ENCODE data around the gene ZNF217.
"Not testable (repeated sequence)": the region's sequence is repeated elsewhere in the genome, so short reads cannot be mapped to it uniquely, and the experiment has no call there.

Gene ZNF217

DNA sequence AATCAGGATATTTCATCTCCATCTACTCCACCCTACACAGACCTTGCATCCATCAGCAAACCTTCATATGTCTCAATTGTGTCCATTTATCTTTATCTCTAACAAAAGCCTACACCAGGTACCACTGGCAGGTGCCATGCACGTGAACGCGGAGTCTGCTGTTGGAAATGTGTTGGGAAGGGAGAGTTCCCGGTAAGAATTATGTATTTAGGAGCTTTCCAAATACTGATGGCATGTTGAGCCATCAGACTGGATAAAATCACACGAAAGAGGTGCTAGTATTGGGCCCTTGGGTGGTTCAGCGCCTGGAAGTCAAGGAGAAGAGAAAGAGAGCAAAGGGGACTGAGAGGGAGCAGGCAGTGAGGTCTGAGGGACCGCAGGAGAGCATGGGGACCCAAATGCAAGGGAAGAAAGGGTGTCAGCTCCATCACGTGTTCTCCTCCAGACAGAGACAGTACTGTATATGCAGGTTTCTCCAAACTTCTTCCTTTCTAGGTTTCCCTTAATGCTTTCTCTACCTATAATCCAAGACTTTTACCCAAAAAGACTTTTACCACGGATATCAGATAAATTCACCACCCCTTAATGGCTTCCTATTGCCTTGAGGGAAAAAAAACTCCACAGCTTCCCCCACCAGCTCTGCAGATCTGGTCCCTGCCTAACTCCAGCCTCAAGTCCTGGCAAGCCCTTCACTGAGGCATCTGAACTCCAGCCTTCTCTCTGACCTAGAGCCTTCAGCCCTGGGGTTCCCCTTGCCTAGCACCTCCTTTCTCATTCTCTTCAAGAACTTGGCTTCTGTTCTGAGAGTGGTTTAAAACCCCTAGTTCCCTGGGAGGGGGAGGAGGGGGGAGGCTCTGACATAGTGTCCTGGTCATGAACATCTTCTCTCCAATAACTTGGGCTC lies 4.8 kb upstream of the ZNF217 start:
- no peak for DNase-seq (ENCODE audit: extremely low read depth in 1 of 2, low read depth in 1 of 2)

GRCh38 chr20:53597521-53598120 lies 4.0 kb upstream of the ZNF217 start:
- no peak for DNase-seq (ENCODE audit: extremely low read depth in 1 of 2, low read depth in 1 of 2)

DNA sequence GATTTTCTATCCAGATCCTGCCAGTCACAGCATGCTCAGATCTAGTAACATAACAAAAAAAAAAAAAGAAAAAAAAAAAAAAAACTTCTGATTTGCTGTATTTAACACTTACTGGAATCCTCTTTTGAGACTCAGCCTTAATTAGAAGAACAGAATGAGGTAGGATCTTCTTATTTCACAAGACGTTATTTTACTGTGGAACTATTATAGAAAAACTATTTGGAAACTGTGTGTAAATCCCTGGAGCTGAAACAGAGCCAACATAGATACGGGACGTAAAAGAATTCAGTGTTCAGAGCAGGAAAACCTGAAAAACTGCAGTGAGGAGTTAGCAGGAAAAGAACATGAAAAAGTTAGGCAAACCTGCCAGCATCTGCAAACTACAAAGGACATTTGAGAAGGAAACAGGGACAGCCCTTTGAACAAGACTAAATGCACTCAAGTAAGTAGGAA lies 3.4 kb upstream of the ZNF217 start:
- no peak for DNase-seq (ENCODE audit: extremely low read depth in 1 of 2, low read depth in 1 of 2)

DNA sequence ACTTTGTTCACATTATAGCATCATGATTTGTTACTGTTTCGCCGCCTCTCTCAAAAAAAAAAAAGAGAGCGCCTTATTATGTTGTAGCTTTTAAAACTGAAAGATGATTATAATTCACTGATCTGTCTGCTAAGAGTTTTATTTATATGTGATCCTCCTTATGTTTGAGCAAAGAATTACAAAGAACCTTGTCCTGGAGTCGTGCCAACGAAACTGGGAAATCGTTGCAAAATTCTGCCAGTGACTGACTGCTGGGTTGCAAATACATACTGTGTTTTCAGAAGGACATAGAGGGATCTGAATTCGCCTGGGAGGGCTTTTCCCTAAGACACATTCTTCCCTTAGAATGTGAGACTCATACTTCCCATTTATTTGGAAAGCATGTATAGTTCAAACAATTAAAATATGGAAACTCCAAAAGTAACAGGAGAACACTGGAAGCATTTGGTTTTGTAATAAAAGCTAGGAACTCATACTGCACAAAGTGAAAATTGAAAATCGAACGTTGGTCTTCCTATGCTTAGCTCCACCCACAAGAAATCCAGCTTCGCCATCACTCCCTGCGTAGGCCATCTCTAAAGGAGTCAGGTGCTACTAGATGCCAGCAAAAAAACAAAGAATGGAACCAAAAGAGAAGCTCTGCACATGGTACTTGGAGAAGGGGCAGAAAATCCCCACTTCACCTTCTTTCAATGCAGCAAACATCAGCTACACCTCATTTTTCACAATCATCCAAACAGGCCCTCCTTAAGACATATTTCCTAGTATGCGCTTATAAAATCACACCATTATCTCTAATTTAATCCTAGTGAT lies 2.8 kb upstream of the ZNF217 start:
- not testable (repeated sequence) for DNase-seq (ENCODE audit: extremely low read depth in 1 of 2, low read depth in 1 of 2)

GRCh38 chr20:53595742-53596141 lies 2.1 kb upstream of the ZNF217 start:
- not testable (repeated sequence) for DNase-seq (ENCODE audit: extremely low read depth in 1 of 2, low read depth in 1 of 2)

DNA sequence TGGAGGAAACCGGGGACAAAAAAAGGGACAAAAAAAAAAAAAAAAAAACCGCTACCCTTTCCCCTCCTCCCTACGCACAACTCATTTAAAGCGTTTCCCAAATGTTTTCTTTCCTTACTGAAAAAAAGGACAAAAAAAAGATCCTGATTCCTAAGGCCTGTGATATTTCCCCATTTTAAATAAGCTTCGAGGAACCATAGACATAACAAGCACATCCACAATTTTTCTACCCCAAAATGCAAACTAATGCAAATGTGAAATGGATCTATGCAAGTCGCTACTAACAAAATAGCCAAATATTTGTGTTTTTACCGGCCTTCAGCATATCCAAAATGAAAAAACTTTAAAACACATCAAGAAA lies 1.4 kb upstream of the ZNF217 start:
- DNase-seq (ENCODE audit: extremely low read depth in 1 of 2, low read depth in 1 of 2) = no peak

DNA sequence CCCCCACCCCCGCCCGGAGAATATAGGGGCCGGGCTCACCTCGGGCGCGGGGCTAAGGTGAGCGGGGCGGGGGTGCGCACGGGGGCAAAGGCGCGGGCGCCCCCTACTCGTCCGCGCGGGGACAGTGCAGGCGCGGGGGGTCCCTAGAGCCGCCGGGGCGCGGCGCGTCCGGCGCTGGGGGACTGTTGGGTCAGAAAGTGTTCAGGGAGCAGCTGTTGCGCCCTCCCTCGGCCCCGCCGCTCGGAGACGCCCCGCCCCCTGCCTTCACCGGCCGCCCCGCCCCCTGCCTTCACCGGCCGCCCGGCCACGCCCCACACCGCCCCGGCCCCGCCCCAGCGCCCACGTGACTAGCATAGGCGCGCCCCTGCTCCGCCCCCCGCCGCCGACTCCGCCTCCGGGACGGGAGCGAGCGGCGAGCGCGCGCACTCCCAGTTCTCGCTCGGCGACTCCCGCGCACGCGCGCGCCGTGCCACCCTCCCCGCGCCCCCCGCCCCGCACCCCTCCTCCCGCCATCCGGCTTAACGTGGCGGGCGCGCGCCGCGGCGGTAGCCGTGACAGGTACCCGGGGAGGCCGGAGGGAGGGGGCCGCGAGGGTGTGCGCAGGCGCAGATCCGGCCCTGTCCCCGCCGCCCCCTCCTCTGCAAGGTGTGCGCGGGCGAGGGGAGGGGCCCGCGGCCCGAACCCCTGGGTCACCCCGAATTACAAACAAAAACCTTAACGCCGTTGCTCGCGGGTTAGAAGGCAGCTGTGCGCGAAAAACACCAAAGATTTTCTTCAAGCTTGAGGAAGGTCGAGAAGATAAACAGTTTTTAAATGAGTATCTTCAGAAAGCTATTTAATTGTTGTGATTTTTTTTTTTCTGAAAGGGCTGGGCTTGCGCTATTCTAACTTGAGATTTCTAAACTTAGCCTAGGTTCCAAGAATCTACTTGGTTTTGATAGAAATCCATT lies 704 bp upstream of the ZNF217 start:
- DNase-seq (ENCODE audit: extremely low read depth in 1 of 2, low read depth in 1 of 2) = peak; percentile 88 to 92

GRCh38 chr20:53592992-53593465 lies 610 bp downstream of the ZNF217 start:
- DNase-seq (ENCODE audit: extremely low read depth in 1 of 2, low read depth in 1 of 2) = no peak

DNA sequence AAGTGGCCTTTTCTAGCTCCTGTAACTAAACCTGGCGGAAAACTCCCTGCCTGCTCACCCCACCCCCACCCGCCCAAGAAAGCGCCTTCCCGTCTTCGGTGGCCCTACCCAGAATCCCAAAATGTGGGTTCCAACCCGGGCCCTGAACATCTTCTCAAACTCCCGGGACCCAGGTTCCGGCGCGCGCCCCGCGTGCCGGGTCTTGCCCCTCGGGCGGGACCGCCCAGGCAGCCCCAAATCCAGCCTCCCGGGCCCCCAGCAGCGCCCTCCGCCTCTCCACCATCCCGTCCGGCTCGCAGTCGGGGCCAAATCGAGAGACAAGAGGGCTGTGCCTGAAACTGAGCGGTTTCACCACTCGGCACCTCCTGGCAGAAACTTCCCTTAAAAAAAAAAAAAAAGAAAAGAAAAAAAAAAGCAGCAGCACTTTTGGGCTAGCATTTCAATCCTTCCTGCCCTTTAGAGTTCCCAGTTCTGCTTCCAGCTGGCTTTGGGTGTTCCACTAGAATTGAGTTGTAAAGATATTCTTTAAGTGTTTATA lies 1.1 kb downstream of the ZNF217 start:
- peak in 1 of 2 donors; percentile 53 for DNase-seq (ENCODE audit: extremely low read depth in 1 of 2, low read depth in 1 of 2)

DNA sequence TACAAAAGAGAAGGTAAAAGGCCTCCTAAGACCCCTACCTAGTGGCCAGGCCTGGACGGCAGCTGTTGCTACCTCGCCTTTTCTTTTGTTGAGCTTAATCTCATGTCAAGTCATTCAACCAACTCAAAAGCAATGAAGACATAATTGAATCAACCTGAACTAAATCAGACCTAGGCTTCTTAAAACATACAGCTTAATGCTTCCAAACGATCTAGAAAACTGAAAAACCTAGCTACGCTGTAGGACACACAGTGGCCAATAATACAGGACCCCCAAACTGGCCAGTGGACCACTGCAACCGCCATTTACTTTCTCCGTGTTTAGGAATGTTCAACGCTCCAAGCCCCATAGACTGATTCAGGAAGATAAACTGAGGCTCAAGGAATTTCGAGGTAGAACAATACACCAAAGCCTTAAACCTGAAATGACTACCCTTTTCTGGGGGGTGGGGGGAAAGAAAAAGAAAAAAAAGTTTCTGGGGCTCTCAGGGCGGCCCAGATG lies 1.6 kb downstream of the ZNF217 start:
- DNase-seq (ENCODE audit: extremely low read depth in 1 of 2, low read depth in 1 of 2) = not testable (repeated sequence)

GRCh38 chr20:53591206-53591741 lies 2.4 kb downstream of the ZNF217 start:
- not testable (repeated sequence) for DNase-seq (ENCODE audit: extremely low read depth in 1 of 2, low read depth in 1 of 2)

- DNase-seq (ENCODE audit: extremely low read depth in 1 of 2, low read depth in 1 of 2) = not testable (repeated sequence)
Measured at GRCh38 chr20:53590608-53591007, 3.0 kb downstream of the ZNF217 start.

DNA sequence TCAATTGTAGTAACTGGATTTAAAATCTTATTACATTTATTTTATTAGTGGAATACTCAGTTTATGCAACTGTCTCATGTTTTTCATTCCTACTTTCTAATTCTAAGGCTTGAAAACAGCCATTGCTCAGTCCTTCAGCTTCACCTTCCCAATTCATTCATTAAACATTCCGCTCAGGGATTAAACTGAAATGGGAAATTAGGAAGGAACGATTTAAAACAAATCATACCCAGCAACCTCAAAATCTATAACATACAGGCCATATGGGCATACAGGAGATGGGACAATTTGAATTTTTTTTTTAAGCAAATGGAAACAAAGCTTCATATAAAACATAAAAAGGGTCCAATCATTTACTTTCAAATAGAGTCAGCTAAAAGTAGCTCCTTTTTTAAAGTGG lies 3.5 kb downstream of the ZNF217 start:
- not testable (repeated sequence) for DNase-seq (ENCODE audit: extremely low read depth in 1 of 2, low read depth in 1 of 2)

DNA sequence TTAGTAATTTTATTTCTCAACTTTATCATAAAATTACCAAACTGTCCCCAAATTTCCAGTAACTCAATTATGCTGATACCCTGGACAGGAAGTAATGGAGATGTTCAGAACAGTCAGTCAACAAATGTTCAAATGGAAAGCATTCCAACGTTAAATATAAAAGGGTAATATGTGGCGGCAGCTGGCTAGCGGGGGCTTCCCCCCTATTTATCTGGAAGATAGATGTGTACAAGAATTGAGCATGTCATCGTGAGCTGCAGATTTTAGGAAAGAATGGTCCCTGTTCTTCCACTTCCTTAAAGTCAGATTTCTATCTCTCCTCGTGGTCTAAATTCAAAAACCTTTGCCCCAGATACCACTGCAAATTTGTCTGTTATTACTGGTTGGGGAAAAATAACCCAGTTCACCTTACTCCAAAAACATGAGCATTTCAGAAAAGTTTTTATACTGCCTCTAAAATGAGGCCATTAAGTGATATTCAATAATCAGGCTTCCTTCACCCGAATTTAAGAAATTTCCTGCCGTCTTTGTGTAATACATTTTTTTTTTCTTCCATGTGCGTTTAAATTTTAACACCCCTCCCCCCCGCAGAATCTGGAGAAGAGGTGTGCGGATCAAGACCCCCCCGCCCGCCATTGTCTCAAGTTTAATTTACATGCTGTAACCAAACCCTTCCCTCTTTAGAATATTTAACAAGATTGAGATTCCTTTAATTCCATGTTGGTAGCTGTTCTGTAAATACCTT lies 4.1 kb downstream of the ZNF217 start:
- DNase-seq (ENCODE audit: extremely low read depth in 1 of 2, low read depth in 1 of 2) = not testable (repeated sequence)

DNA sequence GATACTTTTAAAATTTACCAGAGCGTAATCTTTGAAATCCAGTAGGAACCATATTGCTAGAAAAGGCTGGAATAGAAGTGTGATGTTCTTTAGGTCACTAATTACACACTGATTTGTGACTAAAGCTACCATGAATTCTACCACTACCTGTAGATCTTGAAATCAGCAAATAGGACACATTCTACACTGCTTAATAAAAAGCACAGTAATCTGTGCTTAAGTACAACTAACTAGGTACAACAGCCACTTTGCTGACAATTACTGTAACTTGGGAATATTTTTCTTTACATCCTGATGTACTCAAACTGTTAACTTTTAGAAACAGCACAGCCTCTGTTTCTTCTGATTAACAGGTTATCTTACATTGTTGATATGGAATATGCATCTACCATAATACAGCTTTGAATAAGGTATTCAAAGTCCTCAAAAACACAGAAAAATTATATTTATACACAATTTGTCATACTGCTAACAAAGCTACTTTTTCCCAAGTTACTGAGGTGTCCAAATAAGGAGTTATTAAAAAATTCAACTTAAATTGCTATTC lies 6.4 kb downstream of the ZNF217 start:
- not testable (repeated sequence) for DNase-seq (ENCODE audit: extremely low read depth in 1 of 2, low read depth in 1 of 2)

DNA sequence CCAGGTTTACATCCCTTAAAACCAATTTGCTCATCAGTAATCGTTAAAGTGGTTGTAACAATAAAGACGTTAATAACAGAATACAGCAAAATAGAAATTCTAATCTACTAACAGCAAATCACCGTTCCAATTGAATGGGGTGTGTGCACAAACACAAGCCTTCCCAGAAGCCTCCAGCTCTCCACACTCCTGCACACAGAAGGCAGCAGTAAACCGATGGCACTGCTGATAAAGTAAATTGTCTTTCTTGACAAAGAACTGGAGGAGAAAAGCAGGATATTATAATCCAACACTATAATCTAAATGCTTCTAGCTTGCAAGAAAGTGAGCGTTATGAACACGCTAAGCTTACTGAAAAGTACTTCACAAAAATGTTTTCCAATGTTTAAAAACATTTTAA lies 7.0 kb downstream of the ZNF217 start:
- DNase-seq (ENCODE audit: extremely low read depth in 1 of 2, low read depth in 1 of 2) = no peak

GRCh38 chr20:53585910-53586309 lies 7.7 kb downstream of the ZNF217 start:
- not testable (repeated sequence) for DNase-seq (ENCODE audit: extremely low read depth in 1 of 2, low read depth in 1 of 2)

- DNase-seq (ENCODE audit: extremely low read depth in 1 of 2, low read depth in 1 of 2) = not testable (repeated sequence)
Measured at GRCh38 chr20:53585004-53585569, 8.6 kb downstream of the ZNF217 start.

Data from stimulated activated CD8-positive, alpha-beta memory T cell treated with anti-CD3 and anti-CD28 coated beads, Interleukin-7, amount 100 ng/mL, for 48 hours (primary cell).